Large intestine (tissue), 3 donors: ENCODE results near the gene BRINP2. TPM values are rescaled to one million over a fixed set of nuclear protein-coding genes. Genes with fewer than 3 reads are reported as not detected.

Experiments
- DNase-seq, 2 donors: peaks; one replicate each; pipeline versions ENCODE4 v3.0.0 to v3.0.0-alpha.2; 2013
- H3K27ac ChIP-seq: one replicate; pipeline ENCODE4 v1.5.1; 2013; ENCODE audit warnings: low read length
- H3K27me3 ChIP-seq: 2 replicates; pipeline ENCODE4 v1.6.1; 2013; ENCODE audit warnings: low read length; ENCODE audit not compliant: control insufficient read depth, insufficient read depth
- H3K36me3 ChIP-seq: 2 replicates; pipeline ENCODE4 v1.6.1; 2013; ENCODE audit warnings: low read length; ENCODE audit not compliant: control insufficient read depth, insufficient read depth
- H3K4me1 ChIP-seq: one replicate; pipeline ENCODE4 v1.6.1; 2013; ENCODE audit warnings: low read length; ENCODE audit not compliant: control insufficient read depth, insufficient read depth
- H3K4me3 ChIP-seq: one replicate; pipeline ENCODE4 v1.5.1; 2013; ENCODE audit warnings: low read length
- H3K9me3 ChIP-seq: one replicate; pipeline ENCODE4 v1.6.1; 2013; ENCODE audit warnings: mild to moderate bottlenecking, low read depth, low read length, moderate library complexity; ENCODE audit not compliant: control insufficient read depth
- WGBS: methylation state at CpG from one replicate; pipeline ENCODE4 v1.1.5; 2013; ENCODE audit warnings: low lambda C conversion rate; ENCODE audit not compliant: insufficient coverage; 5-methylcytosine and 5-hydroxymethylcytosine counted together
- polyA plus RNA-seq: library from polyadenylated mRNA; unstranded; fragments of 120-200 nt; gene quantifications from one replicate; pipeline ENCODE4 v1.2.1, GENCODE V29; 2013

The BRINP2 gene
- polyA plus RNA-seq, 1 donor, result 0.12 TPM

- Histone ChIP-seq H3K9me3 (no peaks in the 10 kb centered on the region), H3K27ac (no peak overlapping the region), H3K36me3 (no peaks in the 10 kb centered on the region), H3K4me1 (no peaks in the 10 kb centered on the region), H3K27me3 (peaks cover 65% of the 10 kb centered on the region), H3K4me3 (peak overlapping the region; percentile 10)
- DNase-seq, result no peak
- whole genome bisulfite sequencing, result no CpG with 5 or more reads among the region's 9 CpGs
Observed at GRCh38 chr1:177165069-177165439, 5.7 kb upstream of the BRINP2 start.

GRCh38 chr1:177171536-177172123 is 872 bp downstream of the BRINP2 start:
- Histone ChIP-seq H3K4me1 (no peaks in the 10 kb centered on the region), H3K36me3 (no peaks in the 10 kb centered on the region), H3K4me3 (no peak overlapping the region), H3K9me3 (no peaks in the 10 kb centered on the region), H3K27ac (no peak overlapping the region), H3K27me3 (peaks cover 63% of the 10 kb centered on the region)
- no peak for DNase-seq
- WGBS, result no CpG with 5 or more reads among the region's 8 CpGs

- no peak for DNase-seq
- no CpG with 5 or more reads among the region's 3 CpGs for WGBS
- peaks cover 60% of the 10 kb centered on the region for H3K27me3 ChIP-seq
Observed at GRCh38 chr1:177172272-177172671, 1.5 kb downstream of the BRINP2 start.

GRCh38 chr1:177172866-177173265 is 2.1 kb downstream of the BRINP2 start:
- WGBS, result no CpG with 5 or more reads among the region's 3 CpGs
- DNase-seq, result no peak
- H3K27me3 ChIP-seq, result peaks cover 59% of the 10 kb centered on the region
- H3K27ac ChIP-seq, result no peak overlapping the region
- no peaks in the 10 kb centered on the region for H3K4me1 ChIP-seq
- H3K9me3 ChIP-seq, result no peaks in the 10 kb centered on the region
- H3K4me3 ChIP-seq, result no peak overlapping the region
- no peaks in the 10 kb centered on the region for H3K36me3 ChIP-seq

More at GRCh38 chr1:177172272-177172671, 1.5 kb downstream of the BRINP2 start:
- H3K4me3 ChIP-seq, result no peak overlapping the region
- H3K27ac ChIP-seq, result no peak overlapping the region
- H3K36me3 ChIP-seq, result no peaks in the 10 kb centered on the region
- no peaks in the 10 kb centered on the region for H3K4me1 ChIP-seq
- no peaks in the 10 kb centered on the region for H3K9me3 ChIP-seq

GRCh38 chr1:177173976-177174375 is 3.2 kb downstream of the BRINP2 start:
- Histone ChIP-seq H3K36me3 (no peaks in the 10 kb centered on the region), H3K4me1 (no peaks in the 10 kb centered on the region), H3K27ac (no peak overlapping the region), H3K9me3 (no peaks in the 10 kb centered on the region), H3K27me3 (peaks cover 61% of the 10 kb centered on the region), H3K4me3 (no peak overlapping the region)
- WGBS, result no CpG with 5 or more reads among the region's 2 CpGs
- no peak for DNase-seq

GRCh38 chr1:177174921-177175634 is 4.3 kb downstream of the BRINP2 start:
- Histone ChIP-seq H3K4me1 (no peaks in the 10 kb centered on the region), H3K36me3 (no peaks in the 10 kb centered on the region), H3K27ac (no peak overlapping the region), H3K4me3 (no peak overlapping the region), H3K27me3 (peaks cover 60% of the 10 kb centered on the region), H3K9me3 (no peaks in the 10 kb centered on the region)
- no peak for DNase-seq
- WGBS, result no CpG with 5 or more reads among the region's 6 CpGs

- Histone ChIP-seq H3K27ac (no peak overlapping the region), H3K4me3 (no peak overlapping the region), H3K36me3 (no peaks in the 10 kb centered on the region), H3K4me1 (no peaks in the 10 kb centered on the region), H3K27me3 (peaks cover 37% of the 10 kb centered on the region), H3K9me3 (no peaks in the 10 kb centered on the region)
- no CpG with 5 or more reads among the region's 13 CpGs for WGBS
- no peak for DNase-seq
Observed at GRCh38 chr1:177181280-177181630, 10.5 kb downstream of the BRINP2 start.

- H3K4me1 ChIP-seq, result no peaks in the 10 kb centered on the region
- H3K27ac ChIP-seq, result no peak overlapping the region
- no peaks in the 10 kb centered on the region for H3K9me3 ChIP-seq
- H3K36me3 ChIP-seq, result no peaks in the 10 kb centered on the region
- H3K4me3 ChIP-seq, result no peak overlapping the region
- no CpG with 5 or more reads among the region's 32 CpGs for WGBS
- peaks cover 37% of the 10 kb centered on the region for H3K27me3 ChIP-seq
- DNase-seq, result peak in 1 of 2 donors; percentile 34
Observed at GRCh38 chr1:177181631-177182291, 11.0 kb downstream of the BRINP2 start.

GRCh38 chr1:177183836-177184235 is 13.1 kb downstream of the BRINP2 start:
- H3K27ac ChIP-seq, result no peak overlapping the region
- H3K4me3 ChIP-seq, result no peak overlapping the region
- no peak for DNase-seq
- no peaks in the 10 kb centered on the region for H3K9me3 ChIP-seq
- 89% methylated on average over 2 of the region's 2 CpGs for WGBS
- H3K4me1 ChIP-seq, result no peaks in the 10 kb centered on the region
- peaks cover 31% of the 10 kb centered on the region for H3K27me3 ChIP-seq
- no peaks in the 10 kb centered on the region for H3K36me3 ChIP-seq

GRCh38 chr1:177185209-177185608 is 14.5 kb downstream of the BRINP2 start:
- Histone ChIP-seq H3K9me3 (no peaks in the 10 kb centered on the region), H3K4me3 (no peak overlapping the region), H3K27me3 (peaks cover 19% of the 10 kb centered on the region), H3K4me1 (no peaks in the 10 kb centered on the region), H3K36me3 (no peaks in the 10 kb centered on the region), H3K27ac (no peak overlapping the region)
- no peak for DNase-seq
- WGBS, result 100% methylated on average over 1 of the region's 5 CpGs
